ENCODE data around the gene KLHL20.
A peak's percentile ranks its signal among the peaks of the same experiment; 100 is the strongest.
"Not testable (repeated sequence)": the region's sequence is repeated elsewhere in the genome, so short reads cannot be mapped to it uniquely, and the experiment has no call there.

The KLHL20 gene

GRCh38 chr1:173714759-173715537, at the start of gene KLHL20:
KLHL20 (plus strand) TSS chr1:173714981; CDS start chr1:173716044, 1,063 bp downstream.
- DNase-seq, result peak; percentile 88

- no peak for DNase-seq
Observed at GRCh38 chr1:173666646-173667045, 48.1 kb upstream of the KLHL20 start.

GRCh38 chr1:173669491-173669941, 45.3 kb upstream of the KLHL20 start, which contains the start of gene ANKRD45:
ANKRD45 (minus strand) TSS chr1:173669851; CDS start chr1:173659418, 10,433 bp downstream.
- peak; percentile 9 for DNase-seq

- DNase-seq, result not testable (repeated sequence)
Observed at GRCh38 chr1:173674496-173674895, 40.3 kb upstream of the KLHL20 start.

GRCh38 chr1:173680152-173680551, 34.6 kb upstream of the KLHL20 start:
- not testable (repeated sequence) for DNase-seq

- DNase-seq, result no peak
Observed at GRCh38 chr1:173682184-173682583, 32.6 kb upstream of the KLHL20 start.

- not testable (repeated sequence) for DNase-seq
Observed at GRCh38 chr1:173683838-173684237, 30.9 kb upstream of the KLHL20 start.

- DNase-seq, result not testable (repeated sequence)
Observed at GRCh38 chr1:173685121-173685520, 29.7 kb upstream of the KLHL20 start.

GRCh38 chr1:173688300-173688699, 26.5 kb upstream of the KLHL20 start:
- no peak for DNase-seq

GRCh38 chr1:173693238-173693637, 21.5 kb upstream of the KLHL20 start:
- DNase-seq, result no peak

GRCh38 chr1:173701299-173701698, 13.5 kb upstream of the KLHL20 start:
- not testable (repeated sequence) for DNase-seq

GRCh38 chr1:173702736-173703135, 12.0 kb upstream of the KLHL20 start:
- DNase-seq, result no peak

GRCh38 chr1:173705117-173705516, 9.7 kb upstream of the KLHL20 start:
- DNase-seq, result no peak

GRCh38 chr1:173708787-173709186, 6.0 kb upstream of the KLHL20 start:
- DNase-seq, result no peak

- no peak for DNase-seq
Observed at GRCh38 chr1:173714441-173714758, 381 bp upstream of the KLHL20 start.

GRCh38 chr1:173715538-173715844, 710 bp downstream of the KLHL20 start:
- no peak for DNase-seq

- DNase-seq, result no peak
Observed at GRCh38 chr1:173717238-173717637, 2.5 kb downstream of the KLHL20 start.

- DNase-seq, result not testable (repeated sequence)
Observed at GRCh38 chr1:173731331-173731730, 16.6 kb downstream of the KLHL20 start.

- DNase-seq, result no peak
Observed at GRCh38 chr1:173733912-173734311, 19.1 kb downstream of the KLHL20 start.

- DNase-seq, result not testable (repeated sequence)
Observed at GRCh38 chr1:173736104-173736503, 21.3 kb downstream of the KLHL20 start.

- no peak for DNase-seq
Observed at GRCh38 chr1:173742203-173742886, 27.6 kb downstream of the KLHL20 start.

GRCh38 chr1:173744651-173745050, 29.9 kb downstream of the KLHL20 start:
- no peak for DNase-seq

- DNase-seq, result no peak
Observed at GRCh38 chr1:173749137-173749536, 34.4 kb downstream of the KLHL20 start.

- DNase-seq, result no peak
Observed at GRCh38 chr1:173753830-173754229, 39.0 kb downstream of the KLHL20 start.

Data from stimulated activated CD4-positive, alpha-beta T cell treated with anti-CD3 and anti-CD28 coated beads, Interleukin-1b, Interleukin-23, amount 100 ng/mL, for 48 hours (primary cell).